ENCODE data around the gene NRROS.

- no peak for TF ChIP-seq ZNF274 (IDR thresholded peaks at IDR 0.05; ENCODE audit: low read depth, low read length)
- no peak for TF ChIP-seq YY1 (IDR thresholded peaks at IDR 0.05; ENCODE audit: insufficient read depth, insufficient read length)
- no peak for TF ChIP-seq SUZ12 (IDR thresholded peaks at IDR 0.05; ENCODE audit: extremely low read depth, insufficient read depth, insufficient read length)
Measured at GRCh38 chr3:196645096-196645495, 5.6 kb downstream of the NRROS start.

All from NT2/D1 (cell line).